Upper lobe of right lung (tissue), 1 donor: ENCODE measurements around the gene RAB43. TPM values are rescaled to one million over a fixed set of nuclear protein-coding genes. Genes with fewer than 3 reads are reported as not detected.
A peak's percentile ranks its signal among the peaks of the same experiment; 100 is the strongest.

Source experiments
- ATAC-seq: fragments of 200-7000 bp; cut with Tn5 transposase; one replicate; pipeline ENCODE4 v1.9.1; 2020; ENCODE audit warnings: mild to moderate bottlenecking, moderate library complexity
- DNase-seq: peaks from one replicate; pipeline ENCODE4 v3.0.0-alpha.2; 2020
- H3K27ac ChIP-seq: fragments of 200-600 bp; one replicate; pipeline ENCODE4 v1.8.0; 2022
- H3K27me3 ChIP-seq: fragments of 200-600 bp; one replicate; pipeline ENCODE4 v1.8.0; 2022; ENCODE audit warnings: mild to moderate bottlenecking
- H3K36me3 ChIP-seq: fragments of 200-600 bp; one replicate; pipeline ENCODE4 v1.8.0; 2022
- H3K4me1 ChIP-seq: fragments of 200-600 bp; one replicate; pipeline ENCODE4 v1.8.0; 2022
- H3K4me3 ChIP-seq: fragments of 200-600 bp; one replicate; pipeline ENCODE4 v1.8.0; 2022; ENCODE audit warnings: mild to moderate bottlenecking
- H3K9me3 ChIP-seq: fragments of 200-600 bp; one replicate; pipeline ENCODE4 v1.8.0; 2022
- CTCF ChIP-seq: fragments of 200-600 bp; IDR thresholded peaks from one replicate; pipeline ENCODE4 v1.8.0; 2022; ENCODE audit warnings: antibody characterized with exemption
- intact Hi-C: fragments of 100-400 bp; cut with DNase I; formaldehyde crosslinking; loops from one replicate; pipeline ENCODE4 v1.11.0; 2022
- total RNA-seq: library from RNA; stranded (reverse); fragmentation: NEBNext Ultra II Directional; extraction: Animal tissue kit (Norgen Biotek cat#: 25700); gene quantifications from one replicate; pipeline ENCODE4 v1.2.1, GENCODE V29; 2021
- donor health status: DM: no; HTN: yes; CAD: no; lungs with severe emphysema.

Gene RAB43
- total RNA-seq, 1 donor from 2014 or later = 38.9 TPM

- ATAC-seq = no peak
- H3K4me3 ChIP-seq = peak overlapping the region; percentile 64
- DNase-seq = no peak
- no peaks in the 10 kb centered on the region for H3K9me3 ChIP-seq
- H3K4me1 ChIP-seq = peaks cover 49% of the 10 kb centered on the region
- H3K27me3 ChIP-seq = no peaks in the 10 kb centered on the region
- peak overlapping the region; percentile 89 for H3K27ac ChIP-seq
- no peak for TF ChIP-seq CTCF
- intact Hi-C loops = no loop called here
- peaks cover 9% of the 10 kb centered on the region for H3K36me3 ChIP-seq
Measured at GRCh38 chr3:129119365-129120100, 2.1 kb downstream of the RAB43 start.

- Histone ChIP-seq H3K36me3 (peaks cover 10% of the 10 kb centered on the region), H3K4me1 (peaks cover 49% of the 10 kb centered on the region), H3K4me3 (peak overlapping the region; percentile 64), H3K27me3 (no peaks in the 10 kb centered on the region), H3K27ac (peak overlapping the region; percentile 89), H3K9me3 (no peaks in the 10 kb centered on the region)
- no peak for ATAC-seq
- no peak for DNase-seq
- no peak for TF ChIP-seq CTCF
- intact Hi-C loops = no loop called here
Measured at GRCh38 chr3:129118745-129119144, 2.9 kb downstream of the RAB43 start.

GRCh38 chr3:129117134-129117533 lies 4.5 kb downstream of the RAB43 start:
- Histone ChIP-seq H3K27ac (peak overlapping the region; percentile 53), H3K4me1 (peaks cover 46% of the 10 kb centered on the region), H3K36me3 (peaks cover 14% of the 10 kb centered on the region), H3K27me3 (no peaks in the 10 kb centered on the region), H3K4me3 (no peak overlapping the region), H3K9me3 (no peaks in the 10 kb centered on the region)
- DNase-seq = no peak
- intact Hi-C loops = no loop called here
- no peak for TF ChIP-seq CTCF
- no peak for ATAC-seq

- no peaks in the 10 kb centered on the region for H3K27me3 ChIP-seq
- ATAC-seq = no peak
- peaks cover 46% of the 10 kb centered on the region for H3K4me1 ChIP-seq
- intact Hi-C loops = no loop called here
- H3K27ac ChIP-seq = peak overlapping the region; percentile 53
- no peak for TF ChIP-seq CTCF
- H3K36me3 ChIP-seq = peaks cover 14% of the 10 kb centered on the region
- DNase-seq = no peak
- H3K9me3 ChIP-seq = no peaks in the 10 kb centered on the region
- H3K4me3 ChIP-seq = no peak overlapping the region
Measured at GRCh38 chr3:129116482-129116946, 5.1 kb downstream of the RAB43 start.

- Histone ChIP-seq H3K27ac (no peak overlapping the region), H3K4me1 (peaks cover 38% of the 10 kb centered on the region), H3K36me3 (peaks cover 23% of the 10 kb centered on the region), H3K4me3 (no peak overlapping the region), H3K27me3 (no peaks in the 10 kb centered on the region), H3K9me3 (no peaks in the 10 kb centered on the region)
- intact Hi-C loops = no loop called here
- DNase-seq (no peak), ATAC-seq (no peak)
- TF ChIP-seq CTCF = no peak
Measured at GRCh38 chr3:129114455-129114854, 7.1 kb downstream of the RAB43 start.
